Measurements from ENCODE around the gene SLC1A7. TPM values are rescaled to one million over a fixed set of nuclear protein-coding genes. Genes with fewer than 3 reads are reported as not detected.

SLC1A7 gene
- polyA plus RNA-seq, 1 experiment: 0.63 TPM

GRCh38 chr1:53120659-53121058, 21.8 kb downstream of the SLC1A7 start:
- Histone ChIP-seq H3K36me3 (ENCODE audit: control insufficient read depth, insufficient read depth, low read length) (no peaks in the 10 kb centered on the region), H3K4me3 (ENCODE audit: low read depth, low read length) (no peak overlapping the region), H3K27me3 (ENCODE audit: control insufficient read depth, insufficient read depth, low read length) (no peaks in the 10 kb centered on the region)
- no peak for DNase-seq (ENCODE audit: low read depth)
- ChIA-PET POLR2A (no interaction called here), CTCF (interaction anchor here (1.0 kb wide), 1 partner anchor 9 kb away, joined by 3 read pairs; no protein-coding TSS in a partner anchor)
- TF ChIP-seq, protein P1, sequence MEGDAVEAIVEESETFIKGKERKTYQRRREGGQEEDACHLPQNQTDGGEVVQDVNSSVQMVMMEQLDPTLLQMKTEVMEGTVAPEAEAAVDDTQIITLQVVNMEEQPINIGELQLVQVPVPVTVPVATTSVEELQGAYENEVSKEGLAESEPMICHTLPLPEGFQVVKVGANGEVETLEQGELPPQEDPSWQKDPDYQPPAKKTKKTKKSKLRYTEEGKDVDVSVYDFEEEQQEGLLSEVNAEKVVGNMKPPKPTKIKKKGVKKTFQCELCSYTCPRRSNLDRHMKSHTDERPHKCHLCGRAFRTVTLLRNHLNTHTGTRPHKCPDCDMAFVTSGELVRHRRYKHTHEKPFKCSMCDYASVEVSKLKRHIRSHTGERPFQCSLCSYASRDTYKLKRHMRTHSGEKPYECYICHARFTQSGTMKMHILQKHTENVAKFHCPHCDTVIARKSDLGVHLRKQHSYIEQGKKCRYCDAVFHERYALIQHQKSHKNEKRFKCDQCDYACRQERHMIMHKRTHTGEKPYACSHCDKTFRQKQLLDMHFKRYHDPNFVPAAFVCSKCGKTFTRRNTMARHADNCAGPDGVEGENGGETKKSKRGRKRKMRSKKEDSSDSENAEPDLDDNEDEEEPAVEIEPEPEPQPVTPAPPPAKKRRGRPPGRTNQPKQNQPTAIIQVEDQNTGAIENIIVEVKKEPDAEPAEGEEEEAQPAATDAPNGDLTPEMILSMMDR (IDR thresholded peaks at IDR 0.05; ENCODE audit: insufficient read depth, low read depth, low read length): no peak

- ChIA-PET CTCF (no interaction called here), POLR2A (no interaction called here)
- no peak overlapping the region for H3K4me3 ChIP-seq (ENCODE audit: low read depth, low read length)
- TF ChIP-seq, protein P1 (IDR thresholded peaks at IDR 0.05; ENCODE audit: insufficient read depth, low read depth, low read length): no peak
- no peaks in the 10 kb centered on the region for H3K36me3 ChIP-seq (ENCODE audit: control insufficient read depth, insufficient read depth, low read length)
- no peaks in the 10 kb centered on the region for H3K27me3 ChIP-seq (ENCODE audit: control insufficient read depth, insufficient read depth, low read length)
- DNase-seq (ENCODE audit: low read depth): no peak
These were observed 24.6 kb downstream of the SLC1A7 start for GRCh38 chr1:53117836-53118235.

DNA sequence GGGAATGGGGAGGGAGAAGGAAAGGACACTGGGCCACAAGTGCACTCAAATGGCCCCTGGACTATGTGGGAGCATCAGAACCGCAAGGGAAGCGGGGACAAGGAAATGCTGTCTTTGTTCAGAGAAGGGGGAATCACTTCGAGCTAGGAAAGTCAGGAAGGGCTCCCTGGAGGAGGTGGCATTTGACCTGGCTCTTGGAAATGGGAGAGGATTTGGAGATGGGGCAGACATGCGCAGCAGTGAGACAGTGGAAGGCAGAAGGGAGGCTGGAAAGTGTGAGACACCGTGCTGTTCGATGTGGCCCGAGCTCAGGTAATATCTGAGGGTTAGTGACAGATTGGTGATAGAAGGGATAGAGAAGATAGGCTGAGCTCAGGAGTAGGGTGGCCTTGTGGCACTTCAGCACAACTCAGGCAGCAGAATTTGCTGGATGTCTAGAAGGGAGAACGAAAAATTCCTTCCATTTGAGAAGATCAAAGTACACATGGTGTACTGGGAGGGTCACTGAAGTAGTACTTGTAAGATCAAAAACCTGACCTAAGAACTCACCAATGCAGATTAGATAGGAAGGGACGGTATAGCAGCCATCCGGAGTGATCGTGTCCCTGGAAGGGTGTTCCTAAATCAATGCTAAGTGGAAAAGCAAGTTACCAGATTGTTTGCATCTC, 25.4 kb downstream of the SLC1A7 start:
- POLR2A ChIA-PET: no interaction called here
- no peak overlapping the region for H3K4me3 ChIP-seq (ENCODE audit: low read depth, low read length)
- DNase-seq (ENCODE audit: low read depth): no peak

DNA sequence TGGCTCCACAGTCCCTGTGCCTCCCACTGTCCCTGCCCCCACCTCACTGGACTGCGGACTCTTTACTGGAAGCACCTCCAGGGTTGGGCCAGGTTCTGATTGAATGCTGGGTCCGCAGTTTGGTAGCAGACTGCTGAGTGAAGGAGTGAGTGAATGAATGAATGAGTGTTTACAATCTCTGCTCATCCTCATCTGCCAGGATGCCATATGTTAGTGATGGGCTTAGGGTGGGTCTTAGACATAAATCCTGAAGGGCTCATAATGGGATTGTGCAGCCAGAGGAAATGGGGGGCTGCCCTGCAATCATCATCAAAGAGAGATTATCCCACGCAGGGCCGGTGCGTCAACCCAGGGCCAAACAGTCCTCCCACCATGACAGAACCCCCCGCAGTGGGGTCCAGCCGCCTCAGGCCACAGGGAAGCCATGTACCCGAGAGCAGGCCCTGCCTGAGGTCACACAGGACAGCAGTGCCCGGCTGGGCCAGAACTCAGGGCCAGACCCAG, 26.1 kb downstream of the SLC1A7 start:
- CTCF ChIA-PET: no interaction called here
- no peaks in the 10 kb centered on the region for H3K36me3 ChIP-seq (ENCODE audit: control insufficient read depth, insufficient read depth, low read length)
- TF ChIP-seq, protein P1 (IDR thresholded peaks at IDR 0.05; ENCODE audit: insufficient read depth, low read depth, low read length): no peak
- POLR2A ChIA-PET: no interaction called here
- DNase-seq (ENCODE audit: low read depth): no peak
- no peak overlapping the region for H3K4me3 ChIP-seq (ENCODE audit: low read depth, low read length)
- H3K27me3 ChIP-seq (ENCODE audit: control insufficient read depth, insufficient read depth, low read length): no peaks in the 10 kb centered on the region

More for the DNA sequence above, 25.4 kb downstream of the SLC1A7 start:
- TF ChIP-seq, protein P1 (IDR thresholded peaks at IDR 0.05; ENCODE audit: insufficient read depth, low read depth, low read length): no peak
- CTCF ChIA-PET: no interaction called here
- H3K27me3 ChIP-seq (ENCODE audit: control insufficient read depth, insufficient read depth, low read length): no peaks in the 10 kb centered on the region
- H3K36me3 ChIP-seq (ENCODE audit: control insufficient read depth, insufficient read depth, low read length): no peaks in the 10 kb centered on the region

DNA sequence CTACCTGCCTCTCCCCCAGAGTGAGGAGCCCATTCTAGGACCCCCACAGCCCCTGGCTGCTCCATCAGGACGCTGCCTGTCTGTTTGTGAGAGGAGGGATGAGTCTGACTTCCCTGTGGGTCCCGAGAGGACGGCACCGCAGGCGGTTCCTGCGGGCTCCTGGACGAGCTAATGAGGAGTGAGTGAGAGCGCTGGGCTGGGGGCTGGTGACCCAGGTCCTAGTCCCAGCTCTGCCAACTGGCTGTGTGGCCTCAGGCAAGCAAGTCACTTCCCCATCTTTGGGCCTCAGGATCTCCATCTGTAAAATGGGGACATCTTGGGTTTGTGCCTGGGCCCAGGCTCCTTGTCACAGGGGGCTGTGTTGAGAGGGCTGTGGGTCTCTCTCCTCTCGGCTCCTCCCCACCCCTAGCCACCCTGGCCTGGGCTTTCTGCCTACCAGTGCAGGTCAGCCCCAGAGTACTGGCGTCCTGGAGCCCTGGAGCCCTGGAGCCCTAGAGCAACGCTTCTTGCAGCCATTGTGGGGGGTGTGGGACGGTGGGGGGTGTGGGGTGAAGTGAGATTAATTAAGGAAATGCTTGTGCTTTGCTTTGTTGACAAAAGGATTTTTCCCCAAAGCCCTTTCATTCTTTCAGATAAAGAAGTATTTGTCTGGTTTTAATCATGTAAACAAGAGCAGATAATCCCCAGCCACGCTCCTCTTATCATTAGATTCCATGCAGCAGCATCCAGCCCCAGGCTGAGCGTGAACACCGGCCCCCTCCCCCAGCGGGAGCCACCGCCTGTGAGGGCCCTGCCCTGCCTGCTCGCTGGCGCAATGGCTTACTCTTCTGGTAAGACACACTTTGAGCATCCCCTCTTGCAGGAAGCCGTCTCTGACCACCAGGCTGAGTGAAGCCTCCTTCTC, 26.8 kb downstream of the SLC1A7 start:
- Histone ChIP-seq H3K36me3 (ENCODE audit: control insufficient read depth, insufficient read depth, low read length) (no peaks in the 10 kb centered on the region), H3K4me3 (ENCODE audit: low read depth, low read length) (no peak overlapping the region), H3K27me3 (ENCODE audit: control insufficient read depth, insufficient read depth, low read length) (no peaks in the 10 kb centered on the region)
- TF ChIP-seq, protein P1 (IDR thresholded peaks at IDR 0.05; ENCODE audit: insufficient read depth, low read depth, low read length): 0 out of 2 replicates have a peak, but pooled peaks have one; percentile 2
- no peak for DNase-seq (ENCODE audit: low read depth)
- ChIA-PET CTCF (interaction anchor here (0.9 kb wide), 1 partner anchor 8 kb away, joined by 3 read pairs; no protein-coding TSS in a partner anchor), POLR2A (no interaction called here)

Measured in BJ (cell line).